Stimulated activated CD8-positive, alpha-beta memory T cell treated with anti-CD3 and anti-CD28 coated beads, Interleukin-2, amount 100 ng/mL, for 48 hours (primary cell): ENCODE data around the gene SPTBN4.
"Not testable (repeated sequence)": the region's sequence is repeated elsewhere in the genome, so short reads cannot be mapped to it uniquely, and the experiment has no call there.

Source experiments
- DNase-seq, 2 donors: peaks; one replicate each; pipeline ENCODE4 v3.0.0-alpha.2; 2020; ENCODE audit warnings: low read depth in 2 of 2

Gene SPTBN4

GRCh38 chr19:40560092-40560507, 93.3 kb downstream of the SPTBN4 start:
- DNase-seq = no peak

GRCh38 chr19:40561947-40562346, 95.1 kb downstream of the SPTBN4 start:
- no peak for DNase-seq

- DNase-seq = not testable (repeated sequence)
Observed at GRCh38 chr19:40564535-40564934, 97.7 kb downstream of the SPTBN4 start.

GRCh38 chr19:40565355-40565754, 98.6 kb downstream of the SPTBN4 start:
- no peak for DNase-seq

- no peak for DNase-seq
Observed at GRCh38 chr19:40565910-40566495, 99.2 kb downstream of the SPTBN4 start.

GRCh38 chr19:40567040-40567749, 100.4 kb downstream of the SPTBN4 start:
- no peak for DNase-seq

- no peak for DNase-seq
Observed at GRCh38 chr19:40567750-40568494, 101.1 kb downstream of the SPTBN4 start.

- peak; percentile 92 to 96 for DNase-seq
Observed at GRCh38 chr19:40570313-40571004, 103.7 kb downstream of the SPTBN4 start.

- no peak for DNase-seq
Observed at GRCh38 chr19:40571005-40571318, 104.2 kb downstream of the SPTBN4 start.

- no peak for DNase-seq
Observed at GRCh38 chr19:40571831-40572495, 105.2 kb downstream of the SPTBN4 start.

- no peak for DNase-seq
Observed at GRCh38 chr19:40575326-40575725, 108.5 kb downstream of the SPTBN4 start.

- DNase-seq = no peak
Observed at GRCh38 chr19:40576151-40576584, 109.4 kb downstream of the SPTBN4 start.

GRCh38 chr19:40576585-40577451, 110.0 kb downstream of the SPTBN4 start, which contains the start of gene SHKBP1:
TSS of gene SHKBP1 (plus strand) at chr19:40576873. CDS start at chr19:40576900, 27 bp downstream.
- peak; percentile 86 to 88 for DNase-seq

GRCh38 chr19:40578442-40578908, 111.7 kb downstream of the SPTBN4 start:
- no peak for DNase-seq

- no peak for DNase-seq
Observed at GRCh38 chr19:40580619-40581018, 113.8 kb downstream of the SPTBN4 start.

GRCh38 chr19:40581531-40581930, 114.7 kb downstream of the SPTBN4 start:
- DNase-seq = no peak

- DNase-seq = no peak
Observed at GRCh38 chr19:40582467-40582866, 115.7 kb downstream of the SPTBN4 start.

GRCh38 chr19:40583283-40583682, 116.5 kb downstream of the SPTBN4 start:
- no peak for DNase-seq

GRCh38 chr19:40584007-40584406, 117.2 kb downstream of the SPTBN4 start:
- DNase-seq = no peak

- DNase-seq = no peak
Observed at GRCh38 chr19:40585241-40585981, 118.6 kb downstream of the SPTBN4 start.
